KOPT-K1 (cell line): Measurements from ENCODE around the gene ATG4D.

Experiments
- H3K27ac ChIP-seq: fragments of 200-600 bp; sonication (generic); 2 replicates; pipeline ENCODE4 v1.5.1; 2016; ENCODE audit warnings: antibody characterized with exemption, mild to moderate bottlenecking, low read depth, low read length; ENCODE audit not compliant: poor library complexity, severe bottlenecking
- H3K36me3 ChIP-seq: fragments of 200-600 bp; sonication (generic); 2 replicates; pipeline ENCODE4 v1.5.1; 2017; ENCODE audit warnings: antibody characterized with exemption, mild to moderate bottlenecking, low read length, moderate library complexity; ENCODE audit not compliant: insufficient read depth
- H3K9me3 ChIP-seq: fragments of 200-600 bp; sonication (generic); 2 replicates; pipeline ENCODE4 v1.5.1; 2017; ENCODE audit warnings: antibody characterized with exemption, low read length, mild to moderate bottlenecking; ENCODE audit not compliant: insufficient read depth, poor library complexity, severe bottlenecking

ATG4D gene

DNA sequence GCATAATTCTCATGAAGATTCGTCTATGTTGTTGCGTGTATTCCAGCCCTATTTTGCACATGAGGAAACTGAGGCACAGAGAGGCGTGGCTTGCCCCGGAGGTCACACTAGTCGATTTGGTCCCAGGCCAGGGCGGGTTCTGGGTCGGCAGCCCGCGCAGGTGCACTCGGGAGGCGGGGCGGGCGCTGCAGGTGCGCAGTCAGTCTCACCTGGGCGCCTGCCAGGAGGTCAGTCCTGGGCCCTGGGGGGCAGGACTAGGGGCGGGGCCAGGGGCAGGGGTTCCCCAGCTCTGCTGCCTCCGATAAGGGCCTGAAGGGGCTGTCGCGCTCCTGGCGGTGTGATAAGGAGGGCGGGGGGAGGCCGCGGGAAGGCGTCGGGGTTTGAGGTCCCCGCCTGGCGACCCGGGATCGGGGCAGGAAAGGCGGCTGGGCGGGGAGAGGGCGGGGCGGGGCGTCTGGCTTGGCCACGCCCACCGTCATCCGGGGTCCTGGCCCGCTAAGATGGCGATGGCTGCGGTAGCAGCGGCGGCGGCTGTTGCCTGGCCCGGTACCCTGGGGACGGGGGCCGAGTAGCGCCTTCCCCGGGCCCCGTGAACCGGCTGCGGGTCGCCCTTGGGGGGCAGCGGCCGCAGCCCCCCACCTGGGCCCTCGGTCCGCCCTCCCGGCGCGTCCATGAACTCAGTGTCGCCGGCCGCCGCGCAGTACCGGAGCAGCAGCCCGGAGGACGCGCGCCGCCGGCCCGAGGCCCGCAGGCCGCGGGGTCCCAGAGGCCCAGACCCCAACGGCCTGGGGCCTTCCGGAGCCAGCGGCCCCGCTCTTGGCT, at the start of gene ATG4D:
Gene ATG4D (plus strand): TSS at position 485 of the 822 bp plus-strand sequence. CDS start 187 bp downstream, at position 672.
- Histone ChIP-seq H3K27ac (peak within 1 kb of the TSS; percentile 93), H3K9me3 (no peaks in the 10 kb centered on the region), H3K36me3 (peaks cover 27% of the 10 kb centered on the region)

DNA sequence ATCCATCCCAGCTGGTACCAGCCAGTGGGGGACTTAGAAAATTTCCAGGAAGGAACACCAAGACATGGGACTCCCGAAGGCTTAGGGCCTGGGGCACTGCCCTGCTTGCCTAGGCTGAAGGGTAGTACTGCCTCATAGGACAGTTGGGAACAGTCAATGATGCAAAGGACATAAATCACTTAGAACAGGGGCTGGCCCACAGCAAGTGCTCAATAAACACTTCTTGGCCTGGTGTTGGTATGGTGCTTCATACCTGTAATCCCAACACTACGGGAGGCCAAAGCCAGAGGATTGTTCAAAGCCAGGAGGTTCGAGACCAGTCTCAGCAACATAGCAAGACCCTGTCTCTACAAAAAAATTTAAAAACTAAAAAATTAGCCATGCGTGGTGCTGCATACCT, 46.3 kb upstream of the ATG4D start:
- Histone ChIP-seq H3K36me3 (peaks cover 72% of the 10 kb centered on the region), H3K27ac (no peak overlapping the region), H3K9me3 (no peaks in the 10 kb centered on the region)

DNA sequence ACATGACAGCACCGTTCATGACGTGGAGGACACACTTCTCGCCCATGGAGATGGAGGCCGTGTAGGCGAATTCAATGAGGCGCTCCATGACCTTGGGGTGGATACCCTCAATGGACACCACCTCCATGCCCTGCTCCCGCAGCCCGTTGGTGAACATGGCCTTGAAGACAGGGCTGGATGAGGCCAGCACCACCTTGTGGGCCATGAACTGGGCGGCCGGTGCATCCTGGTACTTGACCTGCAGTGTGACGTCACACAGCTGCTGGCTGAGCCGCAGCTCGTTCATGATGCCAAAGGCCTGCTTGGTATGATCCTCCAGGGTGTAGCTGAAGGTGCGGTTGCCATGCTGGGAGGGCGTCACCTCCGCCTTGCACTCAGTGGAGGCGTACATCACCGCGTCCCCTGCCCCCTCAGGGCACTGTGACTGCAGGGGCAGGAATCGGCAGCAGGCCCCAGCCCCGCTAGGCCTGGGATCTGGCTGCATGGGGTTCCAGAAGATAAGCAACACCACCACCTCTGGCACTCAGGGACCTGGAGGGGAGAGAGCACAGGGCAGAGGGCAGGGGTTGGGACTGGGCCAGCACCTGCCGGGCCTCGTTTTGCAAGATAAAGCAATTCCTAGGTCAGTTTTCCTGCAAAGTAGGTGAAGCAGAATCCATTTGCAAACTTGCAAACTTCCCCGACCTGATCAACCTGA, 44.0 kb upstream of the ATG4D start:
- Histone ChIP-seq H3K36me3 (peaks cover 58% of the 10 kb centered on the region), H3K9me3 (no peaks in the 10 kb centered on the region), H3K27ac (no peak overlapping the region)

DNA sequence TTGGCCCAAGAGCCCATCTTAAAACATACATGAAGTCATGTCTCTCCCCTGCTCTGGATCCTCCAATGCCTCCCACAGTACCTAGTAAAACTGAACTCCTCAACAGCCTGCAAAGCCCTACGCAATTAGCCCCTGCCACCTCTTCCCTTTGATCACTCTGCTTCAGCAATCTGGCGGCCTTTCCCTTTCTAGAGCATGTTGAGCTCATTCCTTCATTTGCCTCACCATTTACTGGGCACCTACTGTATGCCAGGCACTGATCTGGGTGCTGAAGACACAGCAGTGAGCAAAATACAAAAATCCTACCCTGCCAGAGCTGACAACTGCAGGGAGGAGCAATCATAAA, 43.5 kb upstream of the ATG4D start:
- H3K27ac ChIP-seq = no peak overlapping the region
- no peaks in the 10 kb centered on the region for H3K9me3 ChIP-seq
- peaks cover 53% of the 10 kb centered on the region for H3K36me3 ChIP-seq

DNA sequence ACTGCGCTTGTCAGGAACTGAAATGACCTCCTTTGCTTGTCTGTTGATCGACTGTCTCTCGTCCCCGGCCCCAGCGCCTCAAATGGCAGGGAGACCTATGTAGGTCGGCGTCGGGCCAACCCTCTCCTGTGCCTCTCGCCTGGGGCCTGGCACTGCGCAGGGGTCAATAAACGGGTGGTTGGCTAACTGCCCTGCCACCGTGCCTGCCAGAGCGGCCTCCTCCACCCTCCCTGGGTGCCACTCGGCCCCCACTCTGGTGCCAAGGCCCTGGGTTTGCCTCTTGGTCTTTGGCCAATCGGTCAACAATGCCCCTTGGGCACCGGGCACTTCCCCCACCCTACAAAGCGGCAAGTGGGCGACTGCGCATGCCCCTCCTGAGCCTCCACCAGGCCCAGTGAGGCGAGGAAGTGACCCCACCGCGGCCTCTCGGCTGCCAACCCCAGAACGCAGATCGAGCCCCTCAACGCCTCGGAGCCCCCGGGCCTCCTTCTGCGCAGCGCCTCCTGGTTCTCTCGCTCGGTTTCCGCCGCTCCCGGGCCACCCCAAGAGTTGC, 41.7 kb upstream of the ATG4D start:
- Histone ChIP-seq H3K27ac (peak overlapping the region; percentile 94), H3K9me3 (no peaks in the 10 kb centered on the region), H3K36me3 (peaks cover 35% of the 10 kb centered on the region)

DNA sequence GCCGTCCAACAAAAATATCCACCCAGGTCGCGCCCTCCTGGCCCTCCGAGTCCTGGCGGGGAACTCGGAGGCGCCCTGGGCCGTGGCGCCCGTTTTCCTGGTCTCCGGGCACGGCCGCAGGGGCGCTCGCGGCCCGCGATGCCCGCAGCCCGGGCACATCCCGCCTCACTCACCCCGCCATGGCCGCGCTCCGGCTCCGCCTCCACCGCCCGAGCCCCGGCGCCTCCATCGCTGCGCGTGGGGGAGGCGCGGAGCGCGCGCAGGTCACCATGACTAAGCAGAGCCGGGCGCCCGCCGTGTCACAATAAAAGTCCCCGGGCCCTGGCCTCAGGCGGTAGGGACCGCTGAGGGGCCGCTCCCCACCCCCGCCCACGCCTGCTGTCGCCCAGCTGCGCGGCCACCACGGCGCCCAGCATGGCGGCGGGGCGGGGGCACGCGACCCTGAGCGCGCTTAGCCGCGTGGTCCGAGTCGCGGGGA, 41.1 kb upstream of the ATG4D start:
- Histone ChIP-seq H3K36me3 (peaks cover 29% of the 10 kb centered on the region), H3K27ac (peak overlapping the region; percentile 94), H3K9me3 (no peaks in the 10 kb centered on the region)

DNA sequence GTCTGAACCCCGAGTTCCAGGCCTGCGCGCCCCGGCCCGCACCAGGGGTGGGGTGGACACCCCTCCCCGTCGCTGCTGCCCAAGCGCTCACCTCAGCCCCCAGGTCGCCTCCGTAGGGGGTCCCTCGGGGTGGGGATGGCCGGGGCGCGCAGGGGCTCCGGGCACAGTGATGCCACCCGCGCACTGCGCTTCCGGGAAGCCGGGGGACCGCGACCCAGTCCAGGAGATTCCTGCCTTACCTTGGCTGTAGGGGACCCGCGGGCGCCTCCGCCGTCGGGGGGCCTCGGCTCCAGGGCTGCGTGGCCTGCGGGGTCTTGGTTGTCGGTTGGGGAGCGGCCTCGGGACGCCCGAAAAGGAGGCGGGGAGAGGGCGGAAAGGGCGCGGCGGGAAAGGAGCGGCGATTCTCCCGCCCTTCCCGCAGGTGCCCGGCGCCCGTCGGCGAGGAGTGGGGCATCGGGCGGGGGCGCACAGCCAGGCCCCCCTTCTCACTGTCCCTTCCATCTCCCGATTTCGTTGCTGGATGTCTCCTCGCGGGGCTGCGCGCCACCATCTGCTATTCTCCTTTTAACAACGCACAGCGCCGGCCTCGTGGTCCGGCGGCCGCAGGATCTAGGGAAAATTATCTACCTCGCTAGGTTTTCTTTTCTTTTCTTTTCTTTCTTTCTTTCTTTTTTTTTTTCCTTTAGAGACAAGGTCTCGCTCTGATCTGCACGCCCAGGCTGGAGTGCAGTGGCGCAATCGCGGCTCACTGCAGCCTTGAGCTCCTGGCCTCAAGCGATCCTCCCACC, 40.5 kb upstream of the ATG4D start, which contains the start of gene KEAP1:
Gene KEAP1 (minus strand): TSS at position 355 of the 788 bp plus-strand sequence. CDS start 3,323 bp downstream, outside the sequence.
- no peaks in the 10 kb centered on the region for H3K9me3 ChIP-seq
- peak within 1 kb of the TSS; percentile 94 for H3K27ac ChIP-seq

DNA sequence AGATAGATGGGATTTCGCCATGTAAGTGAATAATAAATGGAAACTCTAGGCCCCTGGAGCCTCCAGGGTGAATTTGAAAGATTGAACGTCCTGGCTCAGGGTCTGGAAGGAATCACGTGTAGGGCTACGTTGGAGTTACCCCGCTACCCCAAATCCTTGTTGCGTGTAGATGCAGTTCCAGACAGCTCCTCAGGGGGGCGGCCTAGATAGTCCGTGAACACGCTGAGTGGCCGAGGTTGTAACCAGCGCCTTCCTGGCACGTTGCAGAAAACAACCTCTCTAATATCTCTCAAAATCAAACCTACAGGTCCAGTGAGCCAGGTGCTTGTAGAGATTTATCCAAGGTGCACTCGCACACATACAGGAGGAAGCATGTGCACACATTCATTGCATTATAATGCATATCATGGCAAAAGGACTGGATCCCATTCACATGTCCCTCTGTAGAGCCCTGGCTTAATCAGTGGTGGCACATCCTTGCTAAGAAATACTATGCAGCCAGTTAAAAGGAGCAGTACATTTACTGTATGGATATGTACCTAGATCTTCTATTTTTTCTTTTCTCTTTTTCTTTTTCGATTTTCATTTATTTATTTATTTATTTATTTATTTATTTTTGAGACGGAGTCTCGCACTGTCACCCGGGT, 38.0 kb upstream of the ATG4D start:
- Histone ChIP-seq H3K36me3 (no peaks in the 10 kb centered on the region), H3K27ac (no peak overlapping the region), H3K9me3 (no peaks in the 10 kb centered on the region)

More for the DNA sequence above, 40.5 kb upstream of the ATG4D start, which contains the start of gene KEAP1:
- H3K36me3 ChIP-seq = peaks cover 23% of the 10 kb centered on the region

DNA sequence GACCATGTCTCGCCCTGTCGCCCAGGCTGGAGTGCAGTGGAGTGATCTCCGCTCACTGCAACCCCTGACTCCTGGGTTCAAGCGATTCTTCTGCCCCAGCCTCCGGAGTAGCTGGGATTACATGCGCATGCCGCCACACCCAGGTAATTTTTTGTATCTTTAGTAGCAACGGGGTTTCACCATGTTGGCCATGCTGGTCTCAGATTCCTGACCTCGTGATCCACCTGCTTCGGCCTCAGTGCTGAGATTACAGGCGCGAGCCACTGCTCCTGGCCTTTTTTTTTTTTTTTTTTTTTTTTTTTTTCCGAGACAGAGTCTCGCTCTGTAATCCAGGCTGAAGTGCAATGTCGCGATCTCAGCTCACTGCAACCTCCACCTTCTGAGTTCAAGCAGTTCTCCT, 35.7 kb upstream of the ATG4D start:
- Histone ChIP-seq H3K36me3 (no peaks in the 10 kb centered on the region), H3K9me3 (no peaks in the 10 kb centered on the region), H3K27ac (no peak overlapping the region)

DNA sequence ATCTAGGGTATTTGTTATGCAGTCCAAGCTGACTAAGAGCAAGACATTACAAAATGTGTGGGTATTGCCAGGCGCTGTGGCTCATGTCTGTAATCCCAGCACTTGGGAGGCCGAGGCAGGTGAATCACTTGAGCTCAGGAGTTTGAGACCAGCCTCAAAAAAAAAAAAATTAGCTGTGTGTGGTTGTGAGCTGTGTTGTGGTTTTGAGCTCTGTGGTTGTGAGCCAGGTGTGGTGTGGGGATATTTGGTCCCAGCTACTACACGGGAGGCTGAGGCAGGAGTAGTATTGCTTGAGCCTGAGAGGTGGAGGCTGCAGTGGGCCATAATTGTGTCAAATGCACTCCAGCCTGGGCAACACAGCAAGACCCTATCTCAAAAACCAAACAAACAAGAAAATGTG, 35.0 kb upstream of the ATG4D start:
- Histone ChIP-seq H3K9me3 (no peaks in the 10 kb centered on the region), H3K27ac (no peak overlapping the region), H3K36me3 (no peaks in the 10 kb centered on the region)

DNA sequence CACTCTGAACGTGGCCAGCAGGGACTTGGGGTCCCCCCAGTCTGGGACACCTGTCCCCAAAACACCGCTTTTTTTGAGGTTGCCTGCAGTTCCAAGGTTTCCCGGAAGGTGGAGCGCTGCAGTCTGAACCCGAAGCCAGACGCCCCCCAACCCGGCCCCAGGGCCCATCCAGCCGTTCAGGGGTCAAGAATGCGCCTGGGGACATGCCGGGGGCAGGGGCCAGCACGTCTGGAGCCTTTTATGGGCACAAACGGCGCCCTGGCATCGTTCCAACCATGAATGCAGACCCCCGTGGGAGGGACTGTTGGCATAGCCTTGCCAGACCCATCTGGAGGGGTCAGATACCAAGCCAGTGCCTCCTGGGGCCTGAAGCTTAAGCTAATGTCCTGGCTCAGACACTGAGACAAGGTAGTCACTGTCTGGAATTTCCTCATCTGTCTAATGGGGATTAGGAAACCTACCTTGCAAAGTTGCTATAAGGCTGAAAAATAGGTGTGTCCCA, 33.4 kb upstream of the ATG4D start:
- Histone ChIP-seq H3K9me3 (no peaks in the 10 kb centered on the region), H3K27ac (no peak overlapping the region), H3K36me3 (no peaks in the 10 kb centered on the region)

DNA sequence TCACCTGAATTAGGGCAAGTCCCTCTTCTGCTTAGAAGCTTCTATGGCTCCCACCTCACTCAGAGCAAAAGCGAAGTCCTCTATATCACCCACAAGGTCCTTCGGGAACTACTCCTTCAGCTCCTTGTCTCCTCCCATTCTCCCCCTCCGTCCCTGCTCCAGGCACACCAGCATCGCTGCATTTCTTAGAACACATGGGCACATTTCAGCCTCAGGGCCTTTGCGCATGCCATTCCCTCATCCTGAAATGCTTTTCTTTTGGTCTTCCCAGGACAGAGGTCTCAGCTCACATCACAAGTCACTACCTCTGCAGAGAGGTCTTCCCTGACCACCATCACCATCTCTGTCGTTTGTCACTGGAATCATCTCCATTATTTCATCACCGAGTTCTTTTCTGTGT, 30.5 kb upstream of the ATG4D start:
- H3K27ac ChIP-seq = no peak overlapping the region
- H3K9me3 ChIP-seq = no peaks in the 10 kb centered on the region
- no peaks in the 10 kb centered on the region for H3K36me3 ChIP-seq

DNA sequence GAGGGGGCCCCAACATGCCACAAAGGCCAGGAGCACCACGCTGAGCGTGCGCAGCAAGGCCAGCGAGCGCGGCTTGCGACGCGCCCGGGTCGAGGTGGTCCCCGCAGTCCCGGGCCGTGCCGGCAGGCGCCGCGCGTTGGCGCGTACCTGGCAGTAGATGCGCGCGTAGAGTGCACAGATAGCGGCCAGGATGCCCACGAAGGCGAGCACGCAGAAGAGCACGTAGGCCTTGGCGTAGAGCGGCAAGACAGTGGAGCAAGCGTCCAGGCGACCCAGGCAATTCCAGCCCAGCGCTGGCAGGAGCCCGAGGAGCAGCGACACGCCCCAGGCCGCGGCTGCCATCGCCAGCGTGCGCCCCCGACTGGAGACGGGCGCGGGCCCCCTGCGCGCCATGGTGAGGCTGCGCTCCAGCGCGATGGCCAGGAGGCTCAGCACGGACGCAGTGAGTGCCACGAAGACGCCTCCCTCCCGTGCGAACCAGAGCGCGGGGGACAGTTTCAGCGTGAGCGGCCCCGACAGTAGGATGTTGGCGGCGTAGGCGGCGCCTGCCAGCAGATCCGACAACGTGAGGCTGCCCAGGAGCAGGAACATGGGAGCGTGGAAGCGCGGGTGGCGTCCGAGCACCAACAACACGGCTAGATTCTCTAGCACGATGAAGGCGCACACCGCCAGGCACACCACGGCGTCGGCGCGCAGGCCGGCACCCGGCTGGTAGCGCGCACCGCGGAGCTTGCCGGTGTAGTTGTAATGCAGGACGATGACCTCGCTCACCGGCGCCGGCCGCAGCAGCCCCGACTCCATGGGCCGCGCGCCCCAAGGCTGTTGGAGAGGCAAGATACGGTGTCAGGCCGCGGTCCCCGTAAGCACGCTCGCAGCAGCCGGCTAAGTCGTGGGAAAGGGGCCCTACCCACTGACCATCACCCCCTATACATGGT, 29.2 kb upstream of the ATG4D start:
- Histone ChIP-seq H3K27ac (no peak overlapping the region), H3K9me3 (no peaks in the 10 kb centered on the region), H3K36me3 (no peaks in the 10 kb centered on the region)
